HepG2 (cell line): ENCODE measurements around the gene PTPRD. TPM values are rescaled to one million over a fixed set of nuclear protein-coding genes. Genes with fewer than 3 reads are reported as not detected.

Experiments used
- AKNA ChIP-seq: sonication (generic); formaldehyde crosslinking; IDR thresholded peaks from 2 replicates; pipeline ENCODE4 v1.4.0; 2020; ENCODE audit warnings: missing genetic modification reagents, borderline replicate concordance
- ATF2 ChIP-seq: sonication (generic); formaldehyde crosslinking; IDR thresholded peaks from 2 replicates; pipeline ENCODE4 v1.4.0; 2020; ENCODE audit warnings: missing genetic modification reagents
- ETV5 ChIP-seq: IDR thresholded peaks from 2 replicates; pipeline ENCODE4 v1.6.1; 2018; ENCODE audit warnings: missing biosample characterization, missing genetic modification reagents, inconsistent platforms, borderline replicate concordance
- FOSL2 ChIP-seq: sonication (generic); formaldehyde crosslinking; IDR thresholded peaks from 2 replicates; pipeline ENCODE4 v1.4.0; 2020; ENCODE audit warnings: missing genetic modification reagents
- FOXO1 ChIP-seq: sonication (generic); formaldehyde crosslinking; IDR thresholded peaks from 2 replicates; pipeline ENCODE4 v1.4.0; 2020; ENCODE audit warnings: missing genetic modification reagents
- GATAD2A ChIP-seq: IDR thresholded peaks from 2 replicates; pipeline ENCODE4 v1.6.1; 2016
- HOXA3 ChIP-seq: sonication (generic); formaldehyde crosslinking; IDR thresholded peaks from 2 replicates; pipeline ENCODE4 v1.5.0; 2020; ENCODE audit warnings: missing genetic modification reagents
- JUND ChIP-seq: sonication (generic); formaldehyde crosslinking; IDR thresholded peaks from 2 replicates; pipeline ENCODE4 v1.8.0; 2022; ENCODE audit warnings: mild to moderate bottlenecking, missing genetic modification reagents
- KAT8 ChIP-seq: IDR thresholded peaks from 2 replicates; pipeline ENCODE4 v1.6.1; 2016; ENCODE audit warnings: missing genetic modification reagents, missing compliant biosample characterization
- KLF13 ChIP-seq: sonication (generic); formaldehyde crosslinking; IDR thresholded peaks from 2 replicates; pipeline ENCODE4 v1.4.0; 2020; ENCODE audit warnings: mild to moderate bottlenecking, missing genetic modification reagents
- MAX ChIP-seq: IDR thresholded peaks from 2 replicates; pipeline ENCODE4 v1.6.1; 2012; ENCODE audit warnings: inconsistent platforms
- NR2F2 ChIP-seq: IDR thresholded peaks from 2 replicates; pipeline ENCODE4 v1.6.1; 2012; ENCODE audit warnings: low read depth, inconsistent platforms, borderline replicate concordance
- POGZ ChIP-seq: sonication (generic); formaldehyde crosslinking; IDR thresholded peaks from 2 replicates; pipeline ENCODE4 v1.4.0; 2020; ENCODE audit warnings: mild to moderate bottlenecking, missing genetic modification reagents
- RARA ChIP-seq: IDR thresholded peaks from 2 replicates; pipeline ENCODE4 v1.6.1; 2016; ENCODE audit warnings: missing genetic modification reagents, missing compliant biosample characterization
- SOX6 ChIP-seq, 2 experiments: fragments of 450-650 bp in 1 of 2; sonication (generic) in 1 of 2; formaldehyde crosslinking in 1 of 2; IDR thresholded peaks; 2 replicates each; pipeline versions ENCODE4 v1.4.0 to v1.6.1; 2017 to 2020; ENCODE audit warnings: antibody characterized with exemption in 1 of 2, mild to moderate bottlenecking in 1 of 2, missing genetic modification reagents in 1 of 2
- SRSF4 ChIP-seq: fragments of 200-400 bp; formaldehyde crosslinking; IDR thresholded peaks from one replicate; pipeline ENCODE4 v1.6.1; 2018; ENCODE audit warnings: mild to moderate bottlenecking, low read depth, low read length, moderate library complexity; ENCODE audit not compliant: poor library complexity, severe bottlenecking
- THAP8 ChIP-seq: sonication (generic); formaldehyde crosslinking; IDR thresholded peaks from 2 replicates; pipeline ENCODE4 v1.5.1; 2020; ENCODE audit warnings: missing genetic modification reagents, mild to moderate bottlenecking, borderline replicate concordance
- ZFAT ChIP-seq: sonication (generic); formaldehyde crosslinking; conservative IDR thresholded peaks from 2 replicates; pipeline ENCODE4 v1.8.1; 2023; ENCODE audit warnings: missing genetic modification reagents, inconsistent platforms
- ZFYVE20 ChIP-seq: sonication (generic); formaldehyde crosslinking; IDR thresholded peaks from 2 replicates; pipeline ENCODE4 v1.8.0; 2023; ENCODE audit warnings: low read depth, mild to moderate bottlenecking, moderate library complexity, missing genetic modification reagents, borderline replicate concordance
- ZMYM2 ChIP-seq: sonication (generic); formaldehyde crosslinking; IDR thresholded peaks from 2 replicates; pipeline ENCODE4 v1.8.0; 2022; ENCODE audit warnings: mild to moderate bottlenecking, missing genetic modification reagents
- ZNF501 ChIP-seq: sonication (generic); formaldehyde crosslinking; IDR thresholded peaks from 2 replicates; pipeline ENCODE4 v1.5.1; 2020; ENCODE audit warnings: mild to moderate bottlenecking, moderate library complexity, missing genetic modification reagents
- ZNF644 ChIP-seq: IDR thresholded peaks from 2 replicates; pipeline ENCODE4 v1.6.1; 2016; ENCODE audit warnings: low read depth
- ZNF660 ChIP-seq: sonication (generic); formaldehyde crosslinking; IDR thresholded peaks from 2 replicates; pipeline ENCODE4 v1.5.1; 2020; ENCODE audit warnings: mild to moderate bottlenecking, low read depth, missing genetic modification reagents, borderline replicate concordance
- polyA plus RNA-seq, 8 experiments: library from polyadenylated mRNA; depleted of rRNA in 3 of 8; stranded (reverse) in 7 of 8; unstranded in 1 of 8; fragments of >200 nt; fragmentation: Illumina TruSeq in 4 of 8; extraction: Trizol in 4 of 8; gene quantifications; 2 replicates each; pipeline versions ENCODE4 v1.2.1 to v1.2.3, GENCODE V29; 2011 to 2016; ENCODE audit warnings: low read depth in 4 of 8, missing spikeins in 1 of 8, mixed read lengths in 1 of 8; ENCODE audit not compliant: insufficient read depth in 1 of 8
- total RNA-seq, 5 experiments: library from RNA; depleted of rRNA; stranded (reverse); fragments of >200 nt; fragmentation: Illumina TruSeq; extraction: Trizol; gene quantifications; 2 replicates each; pipeline ENCODE4 v1.2.3, GENCODE V29; 2016; ENCODE audit warnings: low read depth in 1 of 5

PTPRD gene
- total and polyA plus RNA-seq, 2 of the 13 experiments (the other 11 are each of a cell fraction or from before 2014, with no cell fraction given): 0.05 TPM; not detected in 1

- TF ChIP-seq ZFAT (CRISPR knock-in tag) (no peak), SOX6 (IDR thresholded peaks at IDR 0.05) (no peak), SOX6 (CRISPR knock-in tag; IDR thresholded peaks at IDR 0.05) (peak; percentile 97), ZNF660 (CRISPR knock-in tag) (no peak), ZNF644 (CRISPR knock-in tag) (peak; percentile 43; the same call in 1 of the 2 replicates), MAX (peak; percentile 84), NR2F2 (peak; percentile 55), HOXA3 (CRISPR knock-in tag) (peak; percentile 33; the same call in 1 of the 2 replicates), RARA (peak; percentile 93), THAP8 (CRISPR knock-in tag) (no peak), ATF2 (peak; percentile 97), JUND (CRISPR knock-in tag) (peak; percentile 90), AKNA (CRISPR knock-in tag) (no peak), ETV5 (CRISPR knock-in tag) (peak; percentile 28; the same call in 1 of the 2 replicates), KLF13 (CRISPR knock-in tag) (no peak), KAT8 (peak; percentile 80), GATAD2A (CRISPR knock-in tag) (peak; percentile 90), FOXO1 (peak; percentile 79), ZFYVE20 (CRISPR knock-in tag) (no peak), ZMYM2 (CRISPR knock-in tag) (0 out of 2 replicates have a peak, but pooled peaks have one; percentile 33), SRSF4 (no peak), FOSL2 (CRISPR knock-in tag) (peak; percentile 69), ZNF501 (no peak), POGZ (CRISPR knock-in tag) (peak; percentile 86)
Measured at GRCh38 chr9:8961186-8961851, 1651.5 kb downstream of the PTPRD start (continued).
